ENCODE results near the gene KLHL20.
A peak's percentile ranks its signal among the peaks of the same experiment; 100 is the strongest.

KLHL20 gene

DNA sequence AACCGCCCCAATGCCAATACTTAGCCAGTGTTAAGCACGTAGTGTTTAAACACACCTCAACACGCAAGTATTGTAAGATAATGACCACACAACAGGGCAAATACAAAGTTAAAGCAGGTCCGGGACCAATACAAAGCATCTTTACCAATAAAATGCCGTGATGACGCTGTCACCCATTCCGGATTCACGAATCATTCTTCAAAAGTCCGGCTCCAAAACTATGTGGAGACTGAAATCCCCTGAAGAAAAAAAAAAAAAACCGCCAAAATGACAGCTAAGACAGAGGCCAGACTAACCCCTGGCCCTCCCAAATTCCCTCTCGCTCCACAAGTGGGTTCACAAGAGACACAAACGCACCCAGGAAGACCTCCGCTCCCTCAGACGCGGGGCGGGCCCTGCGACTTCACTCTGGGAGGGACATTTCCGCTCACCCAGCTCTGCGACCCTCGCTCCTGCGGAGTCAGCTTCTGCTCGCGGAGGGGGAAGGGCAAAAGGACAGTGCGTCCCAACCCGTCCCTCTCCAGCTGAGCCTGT lies 109.1 kb downstream of the KLHL20 start:
- TF ChIP-seq, protein P1, sequence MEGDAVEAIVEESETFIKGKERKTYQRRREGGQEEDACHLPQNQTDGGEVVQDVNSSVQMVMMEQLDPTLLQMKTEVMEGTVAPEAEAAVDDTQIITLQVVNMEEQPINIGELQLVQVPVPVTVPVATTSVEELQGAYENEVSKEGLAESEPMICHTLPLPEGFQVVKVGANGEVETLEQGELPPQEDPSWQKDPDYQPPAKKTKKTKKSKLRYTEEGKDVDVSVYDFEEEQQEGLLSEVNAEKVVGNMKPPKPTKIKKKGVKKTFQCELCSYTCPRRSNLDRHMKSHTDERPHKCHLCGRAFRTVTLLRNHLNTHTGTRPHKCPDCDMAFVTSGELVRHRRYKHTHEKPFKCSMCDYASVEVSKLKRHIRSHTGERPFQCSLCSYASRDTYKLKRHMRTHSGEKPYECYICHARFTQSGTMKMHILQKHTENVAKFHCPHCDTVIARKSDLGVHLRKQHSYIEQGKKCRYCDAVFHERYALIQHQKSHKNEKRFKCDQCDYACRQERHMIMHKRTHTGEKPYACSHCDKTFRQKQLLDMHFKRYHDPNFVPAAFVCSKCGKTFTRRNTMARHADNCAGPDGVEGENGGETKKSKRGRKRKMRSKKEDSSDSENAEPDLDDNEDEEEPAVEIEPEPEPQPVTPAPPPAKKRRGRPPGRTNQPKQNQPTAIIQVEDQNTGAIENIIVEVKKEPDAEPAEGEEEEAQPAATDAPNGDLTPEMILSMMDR (IDR thresholded peaks at IDR 0.05; ENCODE audit: low read depth, low read length) = no peak
- DNase-seq (ENCODE audit: extremely low read depth, low read depth) = no peak

DNA sequence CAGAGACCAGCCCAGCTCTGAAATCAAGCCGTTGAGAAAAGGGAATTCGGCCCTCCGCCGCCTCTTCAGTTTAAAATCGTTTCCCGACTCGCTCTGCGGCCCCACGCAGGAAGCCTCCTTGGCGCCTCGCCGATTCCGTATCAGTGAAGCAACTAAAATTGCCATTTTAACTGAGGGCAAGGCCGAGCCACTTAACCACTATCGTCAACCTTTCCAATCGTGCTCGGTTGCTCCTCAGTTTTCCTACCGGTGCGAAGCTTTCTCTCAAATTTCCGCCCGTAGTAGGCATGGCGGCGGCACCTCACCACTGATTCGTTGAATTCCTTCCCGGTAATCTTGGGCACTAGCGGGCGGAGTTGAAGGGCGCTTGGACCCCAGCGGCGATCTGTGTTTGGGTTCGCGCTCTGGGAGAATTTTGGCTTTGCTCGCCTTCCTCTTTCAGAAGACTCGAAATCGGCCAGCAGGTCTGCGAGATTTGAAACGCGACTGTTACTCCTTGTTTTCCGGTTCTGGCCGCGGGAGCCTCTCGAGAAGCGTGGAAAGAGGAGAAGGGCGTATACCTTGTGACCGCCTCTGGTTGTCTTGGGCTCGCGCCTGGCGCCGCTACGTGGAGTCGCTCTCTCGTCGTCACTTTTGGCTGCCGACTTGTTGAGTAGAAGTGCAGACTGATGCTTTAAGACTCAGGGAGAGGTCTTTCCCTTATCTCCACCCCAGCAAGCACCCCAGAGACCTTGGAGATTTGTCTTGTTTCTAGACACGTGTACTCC lies 109.7 kb downstream of the KLHL20 start, which contains the start of the genes CENPL and DARS2:
Gene CENPL (minus strand): TSS at position 569 of the 767 bp plus-strand sequence. CDS start 13,584 bp downstream, outside the sequence.
Gene DARS2 (plus strand): TSS at position 359 of the 767 bp plus-strand sequence. CDS start 557 bp downstream, outside the sequence.
- TF ChIP-seq, protein P1 (IDR thresholded peaks at IDR 0.05; ENCODE audit: low read depth, low read length) = no peak
- DNase-seq (ENCODE audit: extremely low read depth, low read depth) = peak; percentile 95

DNA sequence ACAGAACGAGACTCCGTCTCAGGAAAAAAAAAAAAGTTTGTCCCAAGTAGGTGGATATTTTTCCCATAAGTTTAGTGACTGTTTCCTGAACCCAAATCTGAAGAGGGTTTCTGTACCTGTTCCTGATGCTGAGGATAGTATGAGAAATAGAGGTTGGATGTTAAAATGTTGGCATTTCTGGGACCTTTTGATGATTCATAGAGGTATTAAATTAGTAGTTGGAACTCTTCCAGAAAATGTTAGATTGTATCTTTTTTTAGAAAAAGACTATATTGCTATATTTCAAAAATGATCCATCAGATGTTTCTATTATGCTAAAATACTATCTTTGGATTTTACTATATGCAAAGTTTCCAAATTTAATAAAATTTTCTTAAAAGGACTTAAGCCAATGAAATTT lies 112.8 kb downstream of the KLHL20 start:
- DNase-seq (ENCODE audit: extremely low read depth, low read depth) = no peak
- TF ChIP-seq, protein P1 (IDR thresholded peaks at IDR 0.05; ENCODE audit: low read depth, low read length) = no peak

DNA sequence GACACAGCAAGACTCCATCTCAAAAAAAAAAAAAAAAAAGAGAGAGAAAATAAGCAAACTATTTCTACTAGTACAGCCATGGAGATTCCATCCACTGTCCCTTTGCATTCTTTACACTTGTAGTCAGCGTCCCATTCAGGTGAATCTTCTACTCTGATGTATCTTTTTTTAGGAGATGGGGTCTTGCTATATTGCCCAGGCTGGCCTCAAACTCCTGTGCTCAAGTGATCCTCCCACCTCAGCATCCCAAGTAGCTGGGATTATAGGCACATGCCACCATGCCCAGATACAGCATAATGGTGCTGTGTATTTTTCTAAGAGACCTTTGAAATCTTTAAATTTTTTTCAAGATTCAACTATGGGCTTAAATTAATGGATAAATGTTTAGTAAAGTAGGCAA lies 118.0 kb downstream of the KLHL20 start:
- no peak for DNase-seq (ENCODE audit: extremely low read depth, low read depth)
- TF ChIP-seq, protein P1 (IDR thresholded peaks at IDR 0.05; ENCODE audit: low read depth, low read length) = no peak

Measured in AG09319 (cell line).